Measurements from ENCODE around the gene PGC.
A peak's percentile ranks its signal among the peaks of the same experiment; 100 is the strongest.

Gene PGC

GRCh38 chr6:41780551-41781365 lies 33.6 kb upstream of the PGC start, which contains the start of gene PRICKLE4:
TSS of gene PRICKLE4 (plus strand) at chr6:41780782. CDS start at chr6:41783474, 2,692 bp downstream.
- TF ChIP-seq ZFX (IDR thresholded peaks at IDR 0.05): no peak
- no peak for TF ChIP-seq CTCF (conservative IDR thresholded peaks at IDR 0.05)
- peak within 1 kb of the TSS; percentile 80 for H3K27ac ChIP-seq

- peak; percentile 97 for TF ChIP-seq CTCF (conservative IDR thresholded peaks at IDR 0.05)
- peak; percentile 53; the same call in 1 of the 2 replicates for TF ChIP-seq ZFX (IDR thresholded peaks at IDR 0.05)
- peak within 1 kb of the TSS; percentile 80 for H3K27ac ChIP-seq
Observed at GRCh38 chr6:41779788-41780550, 32.8 kb upstream of the PGC start, which contains the start of gene FRS3. TSS of gene FRS3 (minus strand) at chr6:41779900. CDS start at chr6:41776987, 2,913 bp downstream.

GRCh38 chr6:41779336-41779735 lies 32.1 kb upstream of the PGC start:
- H3K27ac ChIP-seq: peak overlapping the region; percentile 80

GRCh38 chr6:41778895-41779294 lies 31.7 kb upstream of the PGC start:
- H3K27ac ChIP-seq: peak overlapping the region; percentile 80
- TF ChIP-seq ZFX (IDR thresholded peaks at IDR 0.05) (no peak), CTCF (conservative IDR thresholded peaks at IDR 0.05) (no peak)

More at GRCh38 chr6:41779336-41779735, 32.1 kb upstream of the PGC start:
- TF ChIP-seq CTCF (conservative IDR thresholded peaks at IDR 0.05): no peak
- no peak for TF ChIP-seq ZFX (IDR thresholded peaks at IDR 0.05)

- no peak for TF ChIP-seq ZFX (IDR thresholded peaks at IDR 0.05)
- TF ChIP-seq CTCF (conservative IDR thresholded peaks at IDR 0.05): no peak
- no peak overlapping the region for H3K27ac ChIP-seq
Observed at GRCh38 chr6:41777551-41778285, 30.5 kb upstream of the PGC start.

GRCh38 chr6:41775293-41775882 lies 28.2 kb upstream of the PGC start:
- no peak overlapping the region for H3K27ac ChIP-seq
- TF ChIP-seq ZFX (IDR thresholded peaks at IDR 0.05): no peak
- no peak for TF ChIP-seq CTCF (conservative IDR thresholded peaks at IDR 0.05)
